Mesothelial cell of epicardium (in vitro differentiated cells): ENCODE results near the gene MAP7D3. TPM values are rescaled to one million over a fixed set of nuclear protein-coding genes. Genes with fewer than 3 reads are reported as not detected.

Experiments
- DNase-seq, 2 experiments: peaks; one replicate each; pipeline ENCODE4 v3.0.0; 2021; ENCODE audit warnings: low spot score in 2 of 2; ENCODE audit not compliant: unreplicated experiment in 2 of 2
- H3K27ac Mint-ChIP-seq: 2 replicates; pipeline ENCODE4 v1.8.0; 2021; ENCODE audit warnings: mixed read lengths
- H3K27me3 Mint-ChIP-seq: 2 replicates; pipeline ENCODE4 v1.8.0; 2021; ENCODE audit warnings: low read depth, mixed read lengths
- H3K36me3 Mint-ChIP-seq: 2 replicates; pipeline ENCODE4 v1.8.0; 2021; ENCODE audit warnings: mixed read lengths
- H3K4me1 Mint-ChIP-seq: 2 replicates; pipeline ENCODE4 v1.8.0; 2021; ENCODE audit warnings: mixed read lengths
- H3K4me3 Mint-ChIP-seq: 2 replicates; pipeline ENCODE4 v1.8.0; 2021; ENCODE audit warnings: mild to moderate bottlenecking, moderate library complexity, mixed read lengths
- H3K9me3 Mint-ChIP-seq: 2 replicates; pipeline ENCODE4 v1.8.0; 2021; ENCODE audit warnings: mixed read lengths
- total RNA-seq: library from RNA; stranded (reverse); gene quantifications from 3 replicates; pipeline ENCODE4 v1.2.1, GENCODE V29; 2021
- TF ChIP-seq, protein P1 (sequence below): fragments of 200-600 bp; sonication (generic); IDR thresholded peaks from one replicate; pipeline ENCODE4 v1.5.0; 2021; ENCODE audit warnings: antibody characterized with exemption; ENCODE audit not compliant: unreplicated experiment

MAP7D3 gene
- total RNA-seq, 1 donor from 2014 or later, result 10.4 TPM

DNA sequence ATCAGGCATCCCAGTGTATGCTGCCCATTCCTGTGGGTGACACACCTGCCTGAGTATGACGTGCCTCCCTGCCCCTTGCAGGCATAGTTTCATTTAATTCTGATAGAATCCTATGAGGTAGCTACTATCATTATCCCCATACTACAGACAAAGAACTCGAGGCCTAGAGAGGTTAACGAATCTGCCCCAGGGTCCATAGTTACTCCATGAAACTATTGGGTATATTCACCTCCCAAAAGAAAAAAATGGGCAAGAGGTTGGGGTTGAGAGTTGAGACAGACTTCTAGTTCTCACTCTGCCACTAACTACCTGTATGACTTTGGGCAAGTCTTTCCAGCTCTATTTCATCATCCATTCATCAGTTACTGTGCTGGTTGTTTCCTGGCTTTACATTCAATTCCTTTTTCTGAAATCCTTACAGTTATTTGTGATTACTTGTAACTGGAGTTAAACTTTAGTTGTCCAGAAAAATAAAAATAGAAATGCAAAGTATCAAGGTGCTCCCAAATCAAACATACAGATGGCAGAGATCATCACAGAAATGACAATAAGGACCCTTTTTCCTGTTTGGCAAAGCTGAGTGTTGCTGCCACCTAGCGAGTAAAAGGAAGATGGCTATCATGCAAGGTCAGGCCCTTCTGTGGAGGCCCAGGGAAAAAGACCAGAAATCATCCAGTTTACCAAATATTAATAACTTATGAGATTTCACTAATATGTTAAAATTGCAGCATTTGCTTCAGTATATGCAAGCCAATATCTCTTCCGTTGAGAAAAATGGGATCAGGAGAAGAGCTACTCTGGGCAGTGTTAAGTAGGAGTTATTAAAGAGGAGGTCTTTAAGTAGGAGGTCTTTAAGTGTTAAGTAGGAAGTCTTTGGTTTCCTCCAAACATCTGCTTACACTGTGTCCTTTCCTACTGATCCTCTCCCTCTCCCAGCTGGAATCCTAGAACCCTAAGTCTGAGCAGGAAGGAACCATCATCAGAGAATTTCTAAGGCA is 17.1 kb upstream of the MAP7D3 start:
- Mint-ChIP-seq H3K27me3 (no peaks in the 10 kb centered on the region), H3K4me1 (no peaks in the 10 kb centered on the region), H3K36me3 (no peaks in the 10 kb centered on the region), H3K27ac (no peak overlapping the region), H3K9me3 (peaks cover 6% of the 10 kb centered on the region), H3K4me3 (no peak overlapping the region)
- no peak for DNase-seq
- TF ChIP-seq, protein P1, sequence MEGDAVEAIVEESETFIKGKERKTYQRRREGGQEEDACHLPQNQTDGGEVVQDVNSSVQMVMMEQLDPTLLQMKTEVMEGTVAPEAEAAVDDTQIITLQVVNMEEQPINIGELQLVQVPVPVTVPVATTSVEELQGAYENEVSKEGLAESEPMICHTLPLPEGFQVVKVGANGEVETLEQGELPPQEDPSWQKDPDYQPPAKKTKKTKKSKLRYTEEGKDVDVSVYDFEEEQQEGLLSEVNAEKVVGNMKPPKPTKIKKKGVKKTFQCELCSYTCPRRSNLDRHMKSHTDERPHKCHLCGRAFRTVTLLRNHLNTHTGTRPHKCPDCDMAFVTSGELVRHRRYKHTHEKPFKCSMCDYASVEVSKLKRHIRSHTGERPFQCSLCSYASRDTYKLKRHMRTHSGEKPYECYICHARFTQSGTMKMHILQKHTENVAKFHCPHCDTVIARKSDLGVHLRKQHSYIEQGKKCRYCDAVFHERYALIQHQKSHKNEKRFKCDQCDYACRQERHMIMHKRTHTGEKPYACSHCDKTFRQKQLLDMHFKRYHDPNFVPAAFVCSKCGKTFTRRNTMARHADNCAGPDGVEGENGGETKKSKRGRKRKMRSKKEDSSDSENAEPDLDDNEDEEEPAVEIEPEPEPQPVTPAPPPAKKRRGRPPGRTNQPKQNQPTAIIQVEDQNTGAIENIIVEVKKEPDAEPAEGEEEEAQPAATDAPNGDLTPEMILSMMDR, result peak; percentile 62

DNA sequence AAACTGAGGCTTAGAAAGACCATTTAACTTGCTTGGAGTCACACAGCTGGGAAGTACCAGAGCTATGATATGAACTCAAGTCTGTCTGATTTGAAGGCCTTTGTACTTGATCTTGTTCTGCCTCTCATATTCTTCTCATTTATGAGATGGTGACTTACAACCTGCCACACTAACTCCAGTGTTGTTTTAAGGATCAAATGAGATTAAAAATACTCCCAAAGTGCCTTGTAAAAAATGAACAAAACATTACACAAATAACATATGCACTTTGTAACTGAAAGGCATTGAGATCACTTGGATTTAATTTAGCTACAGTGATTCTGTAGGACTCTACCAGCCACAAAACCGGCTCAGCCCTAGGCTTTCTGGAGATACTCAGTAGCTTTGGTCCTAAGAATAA is 15.6 kb upstream of the MAP7D3 start:
- TF ChIP-seq, protein P1, result no peak
- no peaks in the 10 kb centered on the region for H3K36me3 Mint-ChIP-seq
- H3K4me3 Mint-ChIP-seq, result no peak overlapping the region
- no peak for DNase-seq
- no peak overlapping the region for H3K27ac Mint-ChIP-seq
- no peaks in the 10 kb centered on the region for H3K4me1 Mint-ChIP-seq
- H3K9me3 Mint-ChIP-seq, result peaks cover 6% of the 10 kb centered on the region
- no peaks in the 10 kb centered on the region for H3K27me3 Mint-ChIP-seq

DNA sequence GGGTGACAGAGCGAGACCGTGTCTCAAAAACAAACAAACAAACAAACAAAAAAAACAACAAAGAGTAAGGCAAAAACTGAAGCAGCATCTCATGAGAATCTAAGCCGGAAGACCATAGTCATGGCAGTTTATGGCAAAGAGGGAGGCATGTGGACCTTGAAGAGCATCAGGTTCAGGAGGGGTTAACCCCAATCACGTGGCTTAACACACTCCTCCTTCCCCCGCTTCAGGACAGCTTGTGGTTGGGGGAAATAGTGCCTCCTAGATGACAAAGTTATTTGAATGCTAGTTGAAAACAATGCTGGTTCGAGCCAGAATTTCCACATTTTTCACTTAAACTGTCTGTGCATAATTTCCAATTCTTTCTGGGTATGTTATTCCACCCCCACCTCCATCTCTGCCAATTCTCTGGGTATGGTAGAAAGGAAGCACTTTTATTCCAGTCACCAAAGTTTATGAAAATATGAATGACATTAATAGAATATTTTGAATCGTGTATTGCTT is 11.7 kb upstream of the MAP7D3 start:
- Mint-ChIP-seq H3K27ac (no peak overlapping the region), H3K4me1 (no peaks in the 10 kb centered on the region), H3K36me3 (no peaks in the 10 kb centered on the region), H3K4me3 (no peak overlapping the region), H3K27me3 (no peaks in the 10 kb centered on the region), H3K9me3 (peaks cover 4% of the 10 kb centered on the region)
- TF ChIP-seq, protein P1, result no peak
- DNase-seq, result no peak

DNA sequence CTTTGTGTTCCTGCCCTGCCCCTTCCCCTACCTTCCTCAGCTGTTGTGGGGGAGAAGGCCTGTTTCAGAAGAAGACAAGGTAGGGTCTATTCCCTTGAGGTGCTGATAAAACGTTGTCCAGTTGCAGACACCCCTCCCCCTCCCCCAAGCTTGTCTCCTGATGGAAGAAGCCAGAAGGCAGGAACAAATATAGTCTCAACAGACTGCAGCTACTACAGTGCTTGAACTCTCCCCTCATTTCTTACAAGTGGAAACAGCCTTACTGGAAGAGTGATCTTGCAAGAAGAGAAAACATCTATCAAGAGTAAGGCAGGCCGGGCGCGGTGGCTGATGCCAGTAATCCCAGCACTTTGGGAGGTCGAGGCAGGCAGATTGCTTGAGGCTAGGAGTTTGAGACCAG is 11.0 kb upstream of the MAP7D3 start:
- Mint-ChIP-seq H3K27me3 (no peaks in the 10 kb centered on the region), H3K9me3 (peaks cover 5% of the 10 kb centered on the region), H3K27ac (no peak overlapping the region), H3K36me3 (no peaks in the 10 kb centered on the region), H3K4me3 (no peak overlapping the region), H3K4me1 (no peaks in the 10 kb centered on the region)
- DNase-seq, result no peak
- TF ChIP-seq, protein P1, result no peak

DNA sequence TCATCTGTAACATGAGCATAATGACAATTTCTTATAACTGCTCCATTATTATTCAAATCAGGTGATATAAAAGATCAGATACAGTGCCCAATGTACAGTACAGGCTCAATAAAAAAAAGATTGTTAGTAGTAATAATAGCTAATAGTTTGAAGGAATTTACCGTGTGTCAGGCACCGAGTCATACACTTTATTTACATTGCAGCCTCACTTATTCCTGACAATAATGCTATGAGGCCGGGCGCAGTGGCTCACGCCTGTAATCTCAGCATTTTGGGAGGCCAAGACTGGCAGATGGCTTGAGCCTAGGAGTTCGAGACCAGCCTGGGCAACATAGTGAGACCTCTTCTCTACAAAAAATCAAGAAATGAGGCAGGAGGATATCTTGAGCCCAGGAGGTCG is 10.1 kb upstream of the MAP7D3 start:
- Mint-ChIP-seq H3K4me3 (no peak overlapping the region), H3K9me3 (peaks cover 7% of the 10 kb centered on the region), H3K4me1 (no peaks in the 10 kb centered on the region), H3K27me3 (no peaks in the 10 kb centered on the region), H3K27ac (no peak overlapping the region), H3K36me3 (no peaks in the 10 kb centered on the region)
- DNase-seq, result no peak
- TF ChIP-seq, protein P1, result no peak
